Right lobe of liver (tissue), 4 donors: ENCODE results near the gene ZNF805.

Experiments used
- CTCF ChIP-seq, 4 donors: fragments of 200-600 bp in 3 of 4; fragments of 450-650 bp in 1 of 4; IDR thresholded peaks; one replicate each; pipeline versions ENCODE4 v1.5.1 to v1.8.0; 2016 to 2022; ENCODE audit warnings: antibody characterized with exemption in 4 of 4, mild to moderate bottlenecking in 2 of 4
- POLR2A ChIP-seq: fragments of 450-650 bp; IDR thresholded peaks from one replicate; pipeline ENCODE4 v1.6.1; 2017; ENCODE audit warnings: antibody characterized with exemption, mild to moderate bottlenecking
- donor health status: DM: no; HTN: no; CAD: no.
- donor health status: DM: no; HTN: no; CAD: no.
- donor health status: DM: no; HTN: yes; CAD: no.

DNA sequence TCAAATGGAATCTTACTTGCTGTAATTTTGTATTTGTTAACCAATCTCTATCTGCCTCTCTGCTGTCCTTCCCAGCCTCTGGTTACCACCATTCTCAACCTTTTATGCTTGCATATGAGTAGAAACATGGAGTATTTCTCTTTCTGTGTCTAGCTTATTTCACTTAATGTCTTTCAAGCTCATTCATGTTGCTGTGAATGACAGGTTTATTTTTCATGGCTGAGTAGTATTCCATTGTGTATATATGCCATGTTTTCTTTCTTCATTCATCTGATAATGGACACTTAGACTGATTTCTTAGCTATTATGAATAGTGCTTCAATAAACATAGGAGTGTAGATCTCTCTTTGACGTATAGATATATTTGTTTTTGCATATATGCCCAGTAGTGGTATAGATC is 53.3 kb downstream of the ZNF805 start:
- TF ChIP-seq CTCF (IDR thresholded peaks at IDR 0.05) (no peak), POLR2A (no peak)
